Nephron (organoid): ENCODE data around the gene ZNF587B.
"Not testable (repeated sequence)": the region's sequence is repeated elsewhere in the genome, so short reads cannot be mapped to it uniquely, and the experiment has no call there.

ENCODE experiments used
- H3K27ac Mint-ChIP-seq, 3 experiments: 2 replicates each; pipeline ENCODE4 v1.8.0; 2020; ENCODE audit warnings: mixed read lengths in 3 of 3, mild to moderate bottlenecking in 2 of 3, moderate library complexity in 1 of 3
- H3K27me3 Mint-ChIP-seq: 2 replicates; pipeline ENCODE4 v1.8.0; 2021; ENCODE audit warnings: low read depth, mild to moderate bottlenecking, moderate library complexity, mixed read lengths
- H3K36me3 Mint-ChIP-seq: 2 replicates; pipeline ENCODE4 v1.8.0; 2020; ENCODE audit warnings: low read depth, mixed read lengths
- H3K4me1 Mint-ChIP-seq: 2 replicates; pipeline ENCODE4 v1.8.0; 2020; ENCODE audit warnings: mixed read lengths
- H3K4me3 Mint-ChIP-seq, 3 experiments: 2 replicates each; pipeline ENCODE4 v1.8.0; 2020; ENCODE audit warnings: mild to moderate bottlenecking in 3 of 3, mixed read lengths in 3 of 3, moderate library complexity in 2 of 3
- H3K9me3 Mint-ChIP-seq: 2 replicates; pipeline ENCODE4 v1.8.0; 2020; ENCODE audit warnings: mixed read lengths
- CTCF ChIP-seq, 3 experiments: fragments of 200-600 bp; sonication (generic); IDR thresholded peaks; one replicate each; pipeline ENCODE4 v1.5.0; 2021; ENCODE audit warnings: antibody characterized with exemption in 3 of 3; ENCODE audit not compliant: unreplicated experiment in 3 of 3

The ZNF587B gene

GRCh38 chr19:57872450-57872849 lies 42.4 kb downstream of the ZNF587B start:
- no peaks in the 10 kb centered on the region for H3K27me3 Mint-ChIP-seq
- peaks cover 99% of the 10 kb centered on the region for H3K36me3 Mint-ChIP-seq
- no peaks in the 10 kb centered on the region for H3K4me1 Mint-ChIP-seq
- no peak for TF ChIP-seq CTCF (IDR thresholded peaks at IDR 0.05; ENCODE audit: unreplicated experiment in 3 of 3)
- no peak overlapping the region for H3K4me3 Mint-ChIP-seq
- H3K9me3 Mint-ChIP-seq = peaks cover 82% of the 10 kb centered on the region
- no peak overlapping the region for H3K27ac Mint-ChIP-seq

DNA sequence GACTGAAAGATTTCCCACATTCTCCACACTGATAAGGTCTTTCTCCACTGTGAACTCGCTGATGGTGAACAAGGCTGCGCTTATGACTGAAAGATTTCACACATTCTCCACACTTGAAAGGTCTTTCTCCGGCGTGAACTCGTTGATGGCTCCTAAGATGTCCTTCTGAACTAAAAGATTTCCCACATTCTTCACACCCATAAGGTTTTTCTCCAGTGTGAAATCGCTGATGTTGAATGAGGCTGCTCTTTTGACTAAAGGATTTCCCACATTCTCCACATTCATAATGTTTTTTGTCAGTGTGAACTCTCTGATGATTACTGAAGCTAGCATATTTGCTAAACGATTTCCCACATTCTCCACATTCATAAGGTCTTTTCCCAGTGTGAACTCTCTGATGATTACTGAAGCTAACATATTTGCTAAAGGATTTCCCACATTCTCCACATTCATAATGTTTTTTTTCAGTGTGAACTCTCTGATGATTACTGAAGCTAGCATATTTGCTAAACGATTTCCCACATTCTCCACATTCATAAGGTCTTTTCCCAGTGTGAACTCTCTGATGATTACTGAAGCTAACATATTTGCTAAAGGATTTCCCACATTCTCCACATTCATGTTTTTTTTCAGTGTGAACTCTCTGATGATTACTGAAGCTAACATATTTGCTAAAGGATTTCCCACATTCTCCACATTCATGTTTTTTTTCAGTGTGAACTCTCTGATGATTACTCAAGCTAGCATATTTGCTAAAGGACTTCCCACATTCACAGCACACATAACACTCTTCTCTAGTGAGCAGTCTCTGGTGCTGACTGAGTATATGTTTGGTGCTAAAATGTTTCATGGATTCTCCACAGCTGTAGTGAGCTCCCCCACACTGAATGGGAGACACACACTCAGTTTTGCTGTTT lies 44.0 kb downstream of the ZNF587B start:
- H3K9me3 Mint-ChIP-seq = peaks cover 84% of the 10 kb centered on the region
- H3K4me3 Mint-ChIP-seq, H3K27me3 Mint-ChIP-seq, H3K4me1 Mint-ChIP-seq, H3K27ac Mint-ChIP-seq: not testable (repeated sequence)
- peaks cover 98% of the 10 kb centered on the region for H3K36me3 Mint-ChIP-seq

GRCh38 chr19:57886046-57886445 lies 55.9 kb downstream of the ZNF587B start:
- Mint-ChIP-seq H3K4me1 (peaks cover 13% of the 10 kb centered on the region), H3K27ac (no peak overlapping the region), H3K4me3 (peak overlapping the region in 2 of 3 experiments; percentile 16 to 49), H3K27me3 (no peaks in the 10 kb centered on the region), H3K9me3 (peaks cover 59% of the 10 kb centered on the region), H3K36me3 (peaks cover 77% of the 10 kb centered on the region)
- no peak for TF ChIP-seq CTCF (IDR thresholded peaks at IDR 0.05; ENCODE audit: unreplicated experiment in 3 of 3)

DNA sequence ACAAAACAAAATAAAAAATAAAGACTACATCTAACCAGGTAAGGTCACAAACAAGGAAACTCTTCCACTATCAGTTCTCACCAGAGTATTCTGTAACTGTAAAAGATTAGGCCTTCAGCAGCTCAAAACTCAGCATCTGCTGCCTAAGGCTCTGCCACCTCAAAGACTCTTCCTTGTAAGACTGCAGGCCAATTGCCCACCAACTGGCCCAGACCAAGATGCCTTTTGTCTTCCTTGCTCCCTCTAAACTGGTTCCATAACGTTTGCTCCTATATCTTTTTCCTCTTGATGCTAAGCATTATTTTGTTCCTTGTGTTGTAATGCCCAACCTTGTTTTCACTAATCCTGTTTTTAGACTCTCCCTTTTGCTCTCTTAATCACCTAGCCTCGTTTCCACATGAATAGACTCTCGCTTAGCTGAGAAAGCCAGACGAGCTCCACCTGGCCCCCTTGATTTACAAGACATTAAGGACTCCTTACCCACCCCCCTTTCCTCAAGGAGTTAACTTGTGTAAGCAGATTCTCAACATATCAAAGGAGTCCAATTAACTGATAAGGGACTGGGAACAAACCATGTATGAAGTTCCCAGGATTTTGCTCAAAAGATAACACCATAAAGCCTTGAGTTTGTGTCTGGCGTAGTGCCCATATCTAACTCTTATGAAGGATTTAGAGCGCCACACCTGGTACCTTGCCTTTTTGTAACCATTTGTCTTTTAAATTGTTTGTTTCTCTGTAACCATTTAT lies 57.3 kb downstream of the ZNF587B start:
- TF ChIP-seq CTCF (IDR thresholded peaks at IDR 0.05; ENCODE audit: unreplicated experiment in 3 of 3) = no peak
- Mint-ChIP-seq H3K36me3 (peaks cover 81% of the 10 kb centered on the region), H3K27me3 (no peaks in the 10 kb centered on the region), H3K27ac (peak overlapping the region; percentile 38 to 58 (median 56)), H3K9me3 (peaks cover 62% of the 10 kb centered on the region), H3K4me3 (peak overlapping the region; percentile 86 to 96 (median 92)), H3K4me1 (peaks cover 13% of the 10 kb centered on the region)

DNA sequence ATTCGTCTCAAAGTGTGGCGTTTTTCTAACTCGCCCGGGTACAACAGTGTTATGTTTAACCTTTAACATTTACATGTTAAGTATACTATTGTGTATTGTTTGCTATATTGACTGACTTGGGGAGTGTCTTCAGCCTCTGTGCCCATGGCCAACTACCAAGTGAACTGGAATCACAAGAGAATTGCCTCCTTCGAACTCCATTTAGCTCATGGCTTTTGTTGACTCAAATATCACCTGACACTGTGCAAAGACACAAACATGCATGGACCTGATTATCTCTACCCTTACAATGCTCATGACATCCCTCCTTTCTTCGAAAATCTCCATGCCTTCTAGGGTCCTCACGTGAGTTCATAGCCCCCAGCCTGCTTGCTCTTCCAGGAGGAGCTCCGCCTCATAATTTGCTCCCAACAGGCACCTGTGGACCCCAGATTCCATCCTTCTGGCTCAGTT lies 58.0 kb downstream of the ZNF587B start:
- Mint-ChIP-seq H3K36me3 (peaks cover 74% of the 10 kb centered on the region), H3K9me3 (peaks cover 57% of the 10 kb centered on the region), H3K27ac (peak overlapping the region; percentile 15 to 58 (median 56)), H3K4me1 (peaks cover 13% of the 10 kb centered on the region), H3K27me3 (no peaks in the 10 kb centered on the region), H3K4me3 (peak overlapping the region; percentile 86 to 96 (median 92))
- TF ChIP-seq CTCF (IDR thresholded peaks at IDR 0.05; ENCODE audit: unreplicated experiment in 3 of 3) = no peak

DNA sequence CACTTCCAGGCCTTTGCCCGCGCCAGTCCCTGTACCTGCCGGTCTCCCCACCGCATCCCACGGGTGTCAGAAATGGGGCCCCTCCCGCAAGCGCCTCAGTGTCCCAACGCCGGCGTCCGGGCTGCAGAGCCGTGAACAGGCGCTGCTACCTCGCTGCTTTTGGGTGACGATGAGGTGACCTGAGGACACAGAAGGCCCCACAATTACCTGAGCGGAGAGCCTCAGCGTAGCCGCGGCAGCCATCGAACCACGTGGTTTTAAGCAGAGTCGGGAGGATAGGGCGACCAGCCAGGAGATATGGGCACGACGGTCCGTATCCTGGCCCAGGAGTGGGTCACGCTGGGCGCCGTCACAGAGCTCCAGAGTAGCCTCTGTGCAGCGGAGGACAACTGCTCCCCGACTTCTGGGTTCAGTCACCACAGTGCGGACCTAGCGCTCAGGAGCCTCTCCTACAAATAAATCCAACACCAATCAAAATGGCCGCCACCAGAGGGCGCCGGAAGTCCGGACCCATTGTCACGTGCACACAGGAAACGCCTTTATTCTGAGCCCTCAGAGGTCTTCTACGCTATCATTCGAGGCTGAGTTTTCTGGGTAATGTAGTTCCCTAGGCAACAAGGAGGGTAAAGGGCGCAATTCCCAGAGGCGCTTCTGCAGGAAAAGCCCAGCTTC lies 58.6 kb downstream of the ZNF587B start, which contains the start of gene ZNF814:
Gene ZNF814 (minus strand): TSS at position 478 of the 672 bp plus-strand sequence. CDS start 235 bp downstream, at position 243.
- H3K27me3 Mint-ChIP-seq = no peaks in the 10 kb centered on the region
- H3K4me1 Mint-ChIP-seq = peaks cover 13% of the 10 kb centered on the region
- peak within 1 kb of the TSS; percentile 15 to 58 (median 56) for H3K27ac Mint-ChIP-seq
- peaks cover 52% of the 10 kb centered on the region for H3K9me3 Mint-ChIP-seq
- peaks cover 68% of the 10 kb centered on the region for H3K36me3 Mint-ChIP-seq
- TF ChIP-seq CTCF (IDR thresholded peaks at IDR 0.05; ENCODE audit: unreplicated experiment in 3 of 3) = peak; percentile 27 to 56 (median 34)
- H3K4me3 Mint-ChIP-seq = peak within 1 kb of the TSS; percentile 86 to 96 (median 92)

DNA sequence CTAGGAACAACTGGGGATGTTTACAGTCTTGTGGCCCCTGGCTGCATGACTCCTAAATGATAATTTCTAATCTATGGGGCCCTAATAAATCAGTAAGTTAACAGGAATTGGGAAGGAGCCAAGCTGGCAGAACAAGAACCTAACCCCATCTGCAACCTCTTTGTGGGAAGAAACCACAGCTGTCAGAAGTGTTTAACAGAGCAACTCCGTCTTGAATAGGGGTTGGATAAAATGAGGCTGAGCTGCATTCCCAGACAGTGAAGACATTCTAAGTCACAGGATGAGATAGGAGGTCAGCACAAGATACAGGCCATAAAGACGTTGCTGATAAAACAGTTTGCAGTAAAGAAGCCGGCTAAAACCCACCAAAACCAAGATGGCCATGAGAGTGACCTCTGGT lies 60.6 kb downstream of the ZNF587B start:
- not testable (repeated sequence) for H3K27me3 Mint-ChIP-seq
- Mint-ChIP-seq H3K27ac (peak overlapping the region in 1 of 3 experiments; percentile 7), H3K9me3 (peaks cover 34% of the 10 kb centered on the region), H3K36me3 (peaks cover 51% of the 10 kb centered on the region), H3K4me1 (peaks cover 13% of the 10 kb centered on the region), H3K4me3 (peak overlapping the region in 2 of 3 experiments; percentile 17 to 54)
